ENCODE results near the gene TAP1.

Gene TAP1

GRCh38 chr6:32796848-32797776 is 56.4 kb downstream of the TAP1 start:
- DNase-seq: no peak
